Measurements from ENCODE around the gene RSL24D1. TPM values are rescaled to one million over a fixed set of nuclear protein-coding genes. Genes with fewer than 3 reads are reported as not detected.

Gene RSL24D1
- total RNA-seq, 1 experiment from 2014 or later: 111 TPM

DNA sequence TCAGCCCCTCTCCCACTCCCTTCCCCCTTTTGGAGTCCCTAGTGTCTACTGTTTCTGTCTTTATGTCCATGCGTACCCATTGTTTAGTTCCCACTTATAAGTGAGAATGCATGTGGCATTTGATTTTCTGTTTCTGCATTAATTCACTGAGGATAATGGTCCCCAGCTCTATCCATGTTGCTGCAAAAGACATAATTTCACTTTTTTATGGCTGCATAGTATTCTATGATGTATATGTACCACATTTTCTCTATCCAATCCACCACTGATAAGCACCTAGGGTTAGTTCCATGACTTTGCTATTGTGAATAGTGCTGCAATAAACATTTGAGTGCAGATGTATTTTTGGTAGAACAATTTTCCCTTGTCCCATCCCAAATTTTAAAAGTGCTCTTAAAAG is 34.2 kb upstream of the RSL24D1 start:
- H3K4me3 ChIP-seq (ENCODE audit: low read depth, low read length, poor library complexity, severe bottlenecking): no peak overlapping the region
- no peaks in the 10 kb centered on the region for H3K36me3 ChIP-seq (ENCODE audit: insufficient read depth, low read length, poor library complexity, severe bottlenecking)
- H3K27me3 ChIP-seq (replicated peaks; ENCODE audit: insufficient read depth, low read depth, low read length, poor library complexity): no peaks in the 10 kb centered on the region
- intact Hi-C loops (cut with micrococcal nuclease; ENCODE audit: unreplicated experiment): no loop called here
- no peak for DNase-seq (ENCODE audit: low spot score)
- no peaks in the 10 kb centered on the region for H3K4me1 ChIP-seq (ENCODE audit: insufficient read depth, low read length, poor library complexity, severe bottlenecking)
- H3K27ac ChIP-seq (ENCODE audit: low read depth, low read length, poor library complexity, severe bottlenecking): no peak overlapping the region
- no peaks in the 10 kb centered on the region for H3K9me3 ChIP-seq (ENCODE audit: low read depth, low read length, poor library complexity, severe bottlenecking)
- BruUV-seq (replicated peaks): no TSS peak
- TF ChIP-seq, protein P1, sequence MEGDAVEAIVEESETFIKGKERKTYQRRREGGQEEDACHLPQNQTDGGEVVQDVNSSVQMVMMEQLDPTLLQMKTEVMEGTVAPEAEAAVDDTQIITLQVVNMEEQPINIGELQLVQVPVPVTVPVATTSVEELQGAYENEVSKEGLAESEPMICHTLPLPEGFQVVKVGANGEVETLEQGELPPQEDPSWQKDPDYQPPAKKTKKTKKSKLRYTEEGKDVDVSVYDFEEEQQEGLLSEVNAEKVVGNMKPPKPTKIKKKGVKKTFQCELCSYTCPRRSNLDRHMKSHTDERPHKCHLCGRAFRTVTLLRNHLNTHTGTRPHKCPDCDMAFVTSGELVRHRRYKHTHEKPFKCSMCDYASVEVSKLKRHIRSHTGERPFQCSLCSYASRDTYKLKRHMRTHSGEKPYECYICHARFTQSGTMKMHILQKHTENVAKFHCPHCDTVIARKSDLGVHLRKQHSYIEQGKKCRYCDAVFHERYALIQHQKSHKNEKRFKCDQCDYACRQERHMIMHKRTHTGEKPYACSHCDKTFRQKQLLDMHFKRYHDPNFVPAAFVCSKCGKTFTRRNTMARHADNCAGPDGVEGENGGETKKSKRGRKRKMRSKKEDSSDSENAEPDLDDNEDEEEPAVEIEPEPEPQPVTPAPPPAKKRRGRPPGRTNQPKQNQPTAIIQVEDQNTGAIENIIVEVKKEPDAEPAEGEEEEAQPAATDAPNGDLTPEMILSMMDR (conservative IDR thresholded peaks at IDR 0.05; ENCODE audit: low read depth, low read length): no peak
- TF ChIP-seq EZH2 (IDR thresholded peaks at IDR 0.05; ENCODE audit: borderline replicate concordance, low read depth, low read length, poor library complexity, severe bottlenecking): no peak
- POLR2A ChIA-PET (ENCODE audit: low non-redundant PET): no interaction called here
- CTCF ChIA-PET: no interaction called here

DNA sequence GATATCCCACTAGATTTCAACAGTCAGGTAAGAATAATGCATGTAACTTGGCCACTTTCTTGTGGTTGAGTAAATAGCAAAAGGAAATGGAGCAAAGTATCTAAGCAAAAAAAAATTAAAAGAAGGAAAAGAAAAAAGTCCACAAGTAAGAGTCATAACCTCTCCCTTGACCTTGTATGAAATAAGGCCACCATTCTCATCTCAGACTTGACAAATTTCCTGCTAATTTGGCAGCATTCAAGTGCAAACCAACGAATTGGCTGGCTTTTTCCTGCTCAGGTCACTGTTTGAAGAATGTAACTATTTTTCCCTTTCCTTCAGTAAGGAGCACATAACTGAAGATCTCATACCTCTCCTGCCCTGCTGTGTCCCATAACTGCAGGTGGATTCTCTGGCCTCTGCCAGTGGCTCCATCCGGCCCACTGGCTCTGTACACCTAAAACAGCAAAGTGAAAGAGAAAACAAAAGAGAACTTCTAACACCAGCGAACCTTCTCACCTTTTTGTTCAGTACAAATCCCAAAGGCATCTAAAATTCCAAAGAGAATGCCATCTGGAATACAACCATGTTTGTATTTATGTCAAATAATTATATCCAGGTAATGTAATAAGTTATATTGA is 33.4 kb upstream of the RSL24D1 start:
- Histone ChIP-seq H3K27ac (ENCODE audit: low read depth, low read length, poor library complexity, severe bottlenecking) (no peak overlapping the region), H3K4me3 (ENCODE audit: low read depth, low read length, poor library complexity, severe bottlenecking) (no peak overlapping the region), H3K27me3 (replicated peaks; ENCODE audit: insufficient read depth, low read depth, low read length, poor library complexity) (no peaks in the 10 kb centered on the region), H3K9me3 (ENCODE audit: low read depth, low read length, poor library complexity, severe bottlenecking) (no peaks in the 10 kb centered on the region), H3K4me1 (ENCODE audit: insufficient read depth, low read length, poor library complexity, severe bottlenecking) (no peaks in the 10 kb centered on the region), H3K36me3 (ENCODE audit: insufficient read depth, low read length, poor library complexity, severe bottlenecking) (no peaks in the 10 kb centered on the region)
- ChIA-PET CTCF (no interaction called here), POLR2A (ENCODE audit: low non-redundant PET) (no interaction called here)
- intact Hi-C loops (cut with micrococcal nuclease; ENCODE audit: unreplicated experiment): no loop called here
- TF ChIP-seq, protein P1 (conservative IDR thresholded peaks at IDR 0.05; ENCODE audit: low read depth, low read length): no peak
- no TSS peak for BruUV-seq (replicated peaks)
- DNase-seq (ENCODE audit: low spot score): no peak

DNA sequence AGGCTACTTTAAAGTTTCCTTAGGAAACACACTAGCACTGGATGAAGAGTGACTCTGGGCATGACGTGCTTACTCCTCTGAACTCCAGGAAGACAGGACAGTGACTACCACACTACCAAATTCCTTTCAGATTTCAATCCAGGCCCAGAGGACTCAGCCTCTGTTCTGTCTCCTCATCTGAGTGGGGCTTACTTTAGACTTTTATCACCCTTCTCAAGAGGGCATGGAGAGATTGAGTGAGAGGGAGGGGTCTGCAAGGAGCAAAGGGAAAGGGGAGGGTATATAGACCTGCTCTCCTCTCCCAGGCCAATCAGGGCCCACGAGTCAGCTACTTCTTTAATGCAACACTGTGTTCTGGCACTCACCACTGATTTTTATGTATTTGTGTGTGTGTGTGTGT is 29.4 kb upstream of the RSL24D1 start:
- Histone ChIP-seq H3K36me3 (ENCODE audit: insufficient read depth, low read length, poor library complexity, severe bottlenecking) (no peaks in the 10 kb centered on the region), H3K9me3 (ENCODE audit: low read depth, low read length, poor library complexity, severe bottlenecking) (no peaks in the 10 kb centered on the region), H3K4me3 (ENCODE audit: low read depth, low read length, poor library complexity, severe bottlenecking) (no peak overlapping the region), H3K27ac (ENCODE audit: low read depth, low read length, poor library complexity, severe bottlenecking) (no peak overlapping the region), H3K27me3 (replicated peaks; ENCODE audit: insufficient read depth, low read depth, low read length, poor library complexity) (no peaks in the 10 kb centered on the region), H3K4me1 (ENCODE audit: insufficient read depth, low read length, poor library complexity, severe bottlenecking) (no peaks in the 10 kb centered on the region)
- TF ChIP-seq, protein P1 (conservative IDR thresholded peaks at IDR 0.05; ENCODE audit: low read depth, low read length): no peak
- no peak for TF ChIP-seq EZH2 (IDR thresholded peaks at IDR 0.05; ENCODE audit: borderline replicate concordance, low read depth, low read length, poor library complexity, severe bottlenecking)
- BruUV-seq (replicated peaks): no TSS peak
- ChIA-PET POLR2A (ENCODE audit: low non-redundant PET) (no interaction called here), CTCF (no interaction called here)
- DNase-seq (ENCODE audit: low spot score): no peak
- intact Hi-C loops (cut with micrococcal nuclease; ENCODE audit: unreplicated experiment): no loop called here

All from A673 (cell line).